Central memory CD8-positive, alpha-beta T cell (primary cell): Measurements from ENCODE around the gene NLK.
"Not testable (repeated sequence)": the region's sequence is repeated elsewhere in the genome, so short reads cannot be mapped to it uniquely, and the experiment has no call there.

ENCODE experiments used
- ATAC-seq: fragments of 150-1000 bp; cut with Tn5 transposase; replicated peaks from 2 replicates; pipeline ENCODE4 v1.10.0; 2022; ENCODE audit warnings: mild to moderate bottlenecking, moderate FRiP score, moderate number of reproducible peaks; ENCODE audit not compliant: poor library complexity, severe bottlenecking; ENCODE audit errors: extremely low read depth
- DNase-seq, 2 donors: peaks; one replicate each; pipeline ENCODE4 v3.0.0; 2021; ENCODE audit warnings: low spot score in 2 of 2
- H3K27ac Mint-ChIP-seq: one replicate; pipeline ENCODE4 v1.8.0; 2022; ENCODE audit warnings: low read depth, mild to moderate bottlenecking, moderate library complexity, mixed read lengths
- H3K27me3 Mint-ChIP-seq: one replicate; pipeline ENCODE4 v1.8.0; 2022; ENCODE audit warnings: mixed read lengths
- H3K36me3 Mint-ChIP-seq: one replicate; pipeline ENCODE4 v1.8.0; 2022; ENCODE audit warnings: mild to moderate bottlenecking, moderate library complexity, mixed read lengths; ENCODE audit not compliant: insufficient read depth
- H3K4me1 Mint-ChIP-seq: one replicate; pipeline ENCODE4 v1.8.0; 2022; ENCODE audit warnings: mixed read lengths
- H3K4me3 Mint-ChIP-seq: one replicate; pipeline ENCODE4 v1.8.0; 2022; ENCODE audit warnings: mild to moderate bottlenecking, moderate library complexity, mixed read lengths
- H3K9me3 Mint-ChIP-seq: one replicate; pipeline ENCODE4 v1.8.0; 2022; ENCODE audit warnings: mixed read lengths

Gene NLK

DNA sequence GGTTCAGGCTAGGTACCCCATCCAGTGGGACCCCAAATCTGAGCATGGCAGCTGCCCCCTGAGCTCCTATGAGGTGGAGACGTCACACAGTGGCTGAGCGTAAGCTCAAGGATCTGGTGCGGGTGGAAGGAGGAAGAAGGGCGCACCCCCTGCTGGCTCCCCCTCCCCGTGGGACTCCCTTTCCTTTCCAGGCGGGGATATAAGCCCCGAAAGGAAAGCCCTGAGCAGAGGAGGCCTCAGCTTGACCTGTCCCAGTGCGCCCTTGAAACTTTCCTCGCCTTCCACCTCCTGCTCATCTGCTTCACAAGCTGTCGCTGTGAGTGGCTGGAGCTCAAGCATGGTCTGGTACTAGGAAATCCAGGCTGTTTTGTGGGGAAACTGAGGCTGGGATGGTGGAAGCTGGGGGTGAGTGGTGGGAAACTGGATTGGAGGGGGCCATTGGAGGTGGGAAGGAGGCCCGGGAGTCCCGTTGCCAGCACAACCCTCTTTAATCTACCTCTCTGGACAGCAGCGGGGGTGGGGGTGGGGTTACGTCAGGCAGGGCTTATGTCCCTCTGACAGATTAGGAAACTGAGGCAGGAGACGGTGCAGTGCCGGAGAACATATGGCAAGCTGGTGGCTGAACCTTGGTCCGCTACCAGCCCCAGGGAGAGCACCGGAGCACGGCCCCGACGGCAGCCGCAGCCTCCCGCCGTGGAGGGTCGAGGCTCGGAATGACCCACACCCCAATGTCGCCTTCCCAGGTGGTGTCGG, 184.3 kb downstream of the NLK start:
- DNase-seq (no peak), ATAC-seq (no peak)
- H3K9me3 Mint-ChIP-seq = no peaks in the 10 kb centered on the region
- H3K27me3 Mint-ChIP-seq = peaks cover 54% of the 10 kb centered on the region
- no peaks in the 10 kb centered on the region for H3K36me3 Mint-ChIP-seq
- no peak overlapping the region for H3K27ac Mint-ChIP-seq
- peaks cover 14% of the 10 kb centered on the region for H3K4me1 Mint-ChIP-seq
- peak overlapping the region; percentile 25 for H3K4me3 Mint-ChIP-seq

DNA sequence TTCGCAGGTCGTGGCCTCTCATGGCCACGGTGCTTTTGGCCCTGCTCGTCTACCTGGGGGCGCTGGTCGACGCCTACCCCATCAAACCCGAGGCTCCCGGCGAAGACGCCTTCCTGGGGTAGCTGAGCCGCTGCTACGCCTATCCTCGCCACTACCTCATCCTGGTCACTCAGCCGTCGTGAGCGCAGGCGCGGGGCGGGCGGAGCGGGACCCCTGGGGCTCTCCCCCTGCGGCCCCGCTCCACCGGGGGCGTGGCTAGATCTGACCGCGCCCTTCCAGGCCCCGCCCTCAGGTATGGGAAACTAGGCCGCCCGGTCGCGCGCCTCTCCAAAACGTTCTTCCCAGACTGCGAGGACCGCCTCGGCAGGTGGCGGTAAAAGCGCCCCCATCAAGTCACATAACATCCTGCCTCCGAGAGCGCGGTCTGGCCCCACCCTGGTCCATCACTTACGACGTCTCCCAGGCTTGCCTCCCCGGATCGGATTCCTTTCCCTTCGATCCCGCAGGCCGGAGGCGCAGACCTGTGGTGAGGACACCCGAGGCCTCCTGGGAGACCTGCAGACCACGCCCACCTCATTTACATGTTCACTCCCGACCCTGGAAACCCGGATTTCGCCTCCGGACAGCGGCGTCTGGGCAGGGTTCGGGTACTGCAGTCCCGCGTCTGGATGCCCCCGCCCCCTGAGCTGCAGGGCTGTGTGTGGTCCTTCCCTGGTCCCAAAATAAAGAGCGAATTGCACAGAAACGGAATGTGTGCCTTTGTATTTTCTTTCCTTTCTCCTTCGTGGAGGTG, 185.0 kb downstream of the NLK start:
- peaks cover 14% of the 10 kb centered on the region for H3K4me1 Mint-ChIP-seq
- no peak for DNase-seq
- H3K27ac Mint-ChIP-seq = no peak overlapping the region
- H3K27me3 Mint-ChIP-seq = peaks cover 62% of the 10 kb centered on the region
- H3K36me3 Mint-ChIP-seq = no peaks in the 10 kb centered on the region
- peak; percentile 23 for ATAC-seq
- no peaks in the 10 kb centered on the region for H3K9me3 Mint-ChIP-seq
- H3K4me3 Mint-ChIP-seq = peak overlapping the region; percentile 73

- ATAC-seq = no peak
- H3K4me3 Mint-ChIP-seq = peak overlapping the region; percentile 73
- H3K27ac Mint-ChIP-seq = no peak overlapping the region
- H3K4me1 Mint-ChIP-seq = peaks cover 14% of the 10 kb centered on the region
- no peak for DNase-seq
- H3K27me3 Mint-ChIP-seq = peaks cover 69% of the 10 kb centered on the region
- H3K36me3 Mint-ChIP-seq = no peaks in the 10 kb centered on the region
- H3K9me3 Mint-ChIP-seq = no peaks in the 10 kb centered on the region
These were observed 185.8 kb downstream of the NLK start for GRCh38 chr17:28228109-28228840.

- Mint-ChIP-seq H3K4me3 (peak overlapping the region; percentile 31), H3K27me3 (peaks cover 69% of the 10 kb centered on the region), H3K9me3 (no peaks in the 10 kb centered on the region), H3K36me3 (no peaks in the 10 kb centered on the region), H3K4me1 (peaks cover 14% of the 10 kb centered on the region), H3K27ac (no peak overlapping the region)
- DNase-seq = no peak
- ATAC-seq = no peak
These were observed 186.7 kb downstream of the NLK start for GRCh38 chr17:28228986-28229729.

- no peaks in the 10 kb centered on the region for H3K9me3 Mint-ChIP-seq
- no peak overlapping the region for H3K4me3 Mint-ChIP-seq
- peaks cover 69% of the 10 kb centered on the region for H3K27me3 Mint-ChIP-seq
- peak; percentile 62 for ATAC-seq
- DNase-seq = no peak
- no peaks in the 10 kb centered on the region for H3K36me3 Mint-ChIP-seq
- no peak overlapping the region for H3K27ac Mint-ChIP-seq
- H3K4me1 Mint-ChIP-seq = peaks cover 14% of the 10 kb centered on the region
These were observed 187.5 kb downstream of the NLK start for GRCh38 chr17:28230011-28230410.

DNA sequence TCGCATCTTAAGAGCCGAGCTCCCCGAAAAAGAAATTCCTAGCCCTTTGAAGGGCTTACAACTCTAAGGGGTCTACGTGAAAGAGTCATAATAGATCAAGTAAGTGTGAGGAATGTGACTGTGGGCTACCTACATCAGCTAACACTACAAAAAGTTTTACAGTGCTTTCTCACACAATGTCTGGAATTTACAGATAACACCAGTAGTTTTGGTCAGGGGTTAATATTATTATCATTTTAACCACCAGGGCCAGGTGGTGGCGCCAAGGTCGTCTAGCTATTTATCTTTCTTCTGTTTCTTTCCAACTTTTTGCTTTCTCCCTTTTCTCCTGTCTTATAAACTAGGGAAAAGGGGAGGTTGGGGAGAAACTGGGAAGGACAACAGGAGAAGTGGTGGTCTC, 188.1 kb downstream of the NLK start:
- DNase-seq, H3K27ac Mint-ChIP-seq, H3K36me3 Mint-ChIP-seq, ATAC-seq, H3K9me3 Mint-ChIP-seq, H3K4me3 Mint-ChIP-seq: not testable (repeated sequence)
- peaks cover 14% of the 10 kb centered on the region for H3K4me1 Mint-ChIP-seq
- H3K27me3 Mint-ChIP-seq = peaks cover 66% of the 10 kb centered on the region

GRCh38 chr17:28231624-28232023, 189.1 kb downstream of the NLK start:
- H3K27ac Mint-ChIP-seq, DNase-seq, H3K36me3 Mint-ChIP-seq, ATAC-seq, H3K9me3 Mint-ChIP-seq, H3K4me3 Mint-ChIP-seq: not testable (repeated sequence)
- peaks cover 56% of the 10 kb centered on the region for H3K27me3 Mint-ChIP-seq
- peaks cover 14% of the 10 kb centered on the region for H3K4me1 Mint-ChIP-seq

DNA sequence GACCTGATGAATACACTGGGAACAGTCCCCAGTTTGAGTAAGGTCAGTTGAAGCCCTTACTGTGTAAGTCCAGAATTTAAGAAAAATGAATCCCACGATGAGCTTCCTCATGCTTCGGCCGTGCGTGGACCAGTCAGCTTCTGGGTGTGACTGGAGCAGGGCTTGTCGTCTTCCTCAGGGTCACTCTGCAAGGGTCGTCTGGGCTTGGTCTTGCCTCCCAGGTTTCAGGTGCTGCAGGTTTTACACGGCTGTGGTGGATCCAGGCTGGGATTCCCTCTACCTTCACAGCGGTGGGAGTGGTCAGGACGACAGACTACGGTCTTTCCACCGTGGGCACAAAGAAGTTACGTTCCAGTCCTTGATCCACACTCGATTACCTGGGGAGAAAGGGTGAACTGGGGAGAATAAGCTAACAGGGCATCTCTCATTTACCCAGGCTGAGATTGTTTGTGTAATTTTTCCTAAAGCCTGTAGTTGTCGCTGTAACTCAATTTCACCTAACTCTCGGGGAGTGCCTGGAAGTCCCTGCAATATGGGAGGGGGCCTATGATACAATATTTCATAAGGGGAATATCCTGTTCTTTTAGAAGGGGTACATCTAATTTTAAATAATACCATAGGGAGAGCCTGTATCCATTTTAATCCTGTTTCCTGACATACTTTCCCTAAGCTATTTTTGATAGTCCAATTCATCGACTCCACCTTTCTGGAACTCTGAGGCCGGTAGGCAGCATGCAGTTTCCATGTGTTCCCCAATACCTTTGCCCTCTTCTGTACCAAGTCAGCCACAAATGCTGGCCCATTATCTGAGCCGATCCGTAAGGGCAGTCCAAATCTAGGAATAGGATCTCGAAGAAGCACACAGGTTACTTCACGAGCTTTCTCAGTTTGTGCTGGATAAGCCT, 190.7 kb downstream of the NLK start:
- peaks cover 57% of the 10 kb centered on the region for H3K27me3 Mint-ChIP-seq
- DNase-seq, H3K36me3 Mint-ChIP-seq, H3K4me1 Mint-ChIP-seq, H3K27ac Mint-ChIP-seq, H3K4me3 Mint-ChIP-seq, ATAC-seq, H3K9me3 Mint-ChIP-seq: not testable (repeated sequence)

GRCh38 chr17:28233872-28234856, 191.7 kb downstream of the NLK start:
- not testable (repeated sequence) for DNase-seq, ATAC-seq, H3K9me3 Mint-ChIP-seq, H3K4me1 Mint-ChIP-seq, H3K36me3 Mint-ChIP-seq, H3K4me3 Mint-ChIP-seq, H3K27ac Mint-ChIP-seq
- peaks cover 52% of the 10 kb centered on the region for H3K27me3 Mint-ChIP-seq

GRCh38 chr17:28235066-28235700, 192.7 kb downstream of the NLK start:
- H3K36me3 Mint-ChIP-seq, H3K9me3 Mint-ChIP-seq, H3K4me1 Mint-ChIP-seq, ATAC-seq, H3K4me3 Mint-ChIP-seq, H3K27ac Mint-ChIP-seq, DNase-seq: not testable (repeated sequence)
- H3K27me3 Mint-ChIP-seq = peaks cover 42% of the 10 kb centered on the region
